WTC11 (cell line): Measurements from ENCODE around the gene DNAJC19.

ENCODE experiments used
- CBFB ChIP-seq: sonication (generic); formaldehyde crosslinking; IDR thresholded peaks from 2 replicates; pipeline ENCODE4 v1.8.1; 2022; ENCODE audit warnings: mild to moderate bottlenecking, low read depth, missing genetic modification reagents
- CTCF ChIP-seq: fragments of 200-600 bp; IDR thresholded peaks from 2 replicates; pipeline ENCODE4 v1.8.0; 2022; ENCODE audit warnings: antibody characterized with exemption

GRCh38 chr3:180977498-180977897 is 12.0 kb downstream of the DNAJC19 start:
- TF ChIP-seq CBFB (CRISPR knock-in tag) (no peak), CTCF (no peak)
